GM23338 (cell line): ENCODE results near the gene TBC1D16. TPM values are rescaled to one million over a fixed set of nuclear protein-coding genes. Genes with fewer than 3 reads are reported as not detected.

Source experiments
- ATAC-seq: fragments of 200-7000 bp; cut with Tn5 transposase; 3 replicates; pipeline ENCODE4 v1.9.1; 2020
- DNase-seq: peaks from one replicate; pipeline ENCODE4 v3.0.0-alpha.2; 2015; ENCODE audit warnings: low spot score
- H2AFZ ChIP-seq: fragments of 200-600 bp; sonication (generic); 2 replicates; pipeline ENCODE4 v1.8.0; 2016; ENCODE audit warnings: antibody characterized with exemption, mild to moderate bottlenecking, moderate library complexity
- H3F3A ChIP-seq: fragments of 200-600 bp; sonication (generic); replicated peaks from 2 replicates; pipeline ENCODE4 v1.8.0; 2017; ENCODE audit warnings: antibody characterized with exemption, mixed run types, low read depth
- H3K27ac ChIP-seq: fragments of 200-600 bp; sonication (generic); 2 replicates; pipeline ENCODE4 v1.6.1; 2016; ENCODE audit warnings: low read depth
- H3K27me3 ChIP-seq: fragments of 200-600 bp; sonication (generic); 2 replicates; pipeline ENCODE4 v1.8.0; 2016; ENCODE audit warnings: mild to moderate bottlenecking, mixed run types, moderate library complexity; ENCODE audit not compliant: insufficient read depth
- H3K36me3 ChIP-seq: fragments of 200-600 bp; sonication (generic); 2 replicates; pipeline ENCODE4 v1.8.0; 2016; ENCODE audit warnings: mild to moderate bottlenecking; ENCODE audit not compliant: insufficient read depth
- H3K4me1 ChIP-seq: fragments of 200-600 bp; sonication (generic); 2 replicates; pipeline ENCODE4 v1.8.0; 2016; ENCODE audit warnings: mild to moderate bottlenecking, moderate library complexity; ENCODE audit not compliant: insufficient read depth
- H3K4me2 ChIP-seq: fragments of 200-600 bp; sonication (generic); 2 replicates; pipeline ENCODE4 v1.7.1; 2017; ENCODE audit warnings: mixed run types
- H3K4me3 ChIP-seq: fragments of 200-600 bp; sonication (generic); 2 replicates; pipeline ENCODE4 v1.6.1; 2016; ENCODE audit warnings: mixed run types
- H3K79me2 ChIP-seq: fragments of 200-600 bp; sonication (generic); replicated peaks from 2 replicates; pipeline ENCODE4 v1.8.0; 2017; ENCODE audit warnings: mild to moderate bottlenecking; ENCODE audit not compliant: insufficient read depth
- H3K9me2 ChIP-seq: fragments of 200-600 bp; sonication (generic); 2 replicates; pipeline ENCODE4 v1.8.0; 2017; ENCODE audit not compliant: insufficient read depth
- H4K20me1 ChIP-seq: fragments of 200-600 bp; sonication (generic); replicated peaks from 2 replicates; pipeline ENCODE4 v1.8.0; 2017; ENCODE audit warnings: mild to moderate bottlenecking; ENCODE audit not compliant: insufficient read depth
- H3K27ac Mint-ChIP-seq: 2 replicates; pipeline ENCODE4 v1.8.0; 2020; ENCODE audit warnings: inconsistent platforms, mild to moderate bottlenecking, moderate library complexity, mixed read lengths
- H3K27me3 Mint-ChIP-seq: 3 replicates; pipeline ENCODE4 v1.8.0; 2022; ENCODE audit warnings: low read depth, mild to moderate bottlenecking, moderate library complexity, mixed read lengths, inconsistent platforms; ENCODE audit not compliant: insufficient read depth, poor library complexity
- H3K36me3 Mint-ChIP-seq: 3 replicates; pipeline ENCODE4 v1.8.0; 2021; ENCODE audit warnings: low read depth, mild to moderate bottlenecking, inconsistent platforms, moderate library complexity, mixed read lengths
- H3K4me1 Mint-ChIP-seq: 3 replicates; pipeline ENCODE4 v1.8.0; 2020; ENCODE audit warnings: mild to moderate bottlenecking, inconsistent platforms, mixed read lengths
- H3K4me3 Mint-ChIP-seq: 3 replicates; pipeline ENCODE4 v1.8.0; 2021; ENCODE audit warnings: moderate library complexity, mild to moderate bottlenecking, inconsistent platforms, mixed read lengths
- H3K9me3 Mint-ChIP-seq: 3 replicates; pipeline ENCODE4 v1.8.0; 2020; ENCODE audit warnings: moderate library complexity, mild to moderate bottlenecking, inconsistent platforms, mixed read lengths
- CREB1 ChIP-seq: fragments of 250-450 bp; sonication (Bioruptor Pico); IDR thresholded peaks from 2 replicates; pipeline ENCODE4 v1.5.0; 2020; ENCODE audit warnings: low read depth, mild to moderate bottlenecking, moderate library complexity
- CTCF ChIP-seq, 2 experiments: fragments of 200-600 bp in 1 of 2; sonication (generic) in 1 of 2; conservative IDR thresholded peaks; 2 replicates each; pipeline versions ENCODE4 v1.5.1 to v1.6.1; 2016 to 2017; ENCODE audit warnings: antibody characterized with exemption in 2 of 2, low read depth in 2 of 2, mild to moderate bottlenecking in 2 of 2, moderate library complexity in 1 of 2
- EZH2 ChIP-seq: fragments of 200-600 bp; sonication (generic); IDR thresholded peaks from one replicate; pipeline ENCODE4 v1.8.0; 2017; ENCODE audit warnings: antibody characterized with exemption, mild to moderate bottlenecking, low read depth; ENCODE audit not compliant: unreplicated experiment
- EZH2phosphoT487 ChIP-seq: fragments of 200-600 bp; sonication (generic); IDR thresholded peaks from one replicate; pipeline ENCODE4 v1.8.1; 2018; ENCODE audit warnings: antibody characterized with exemption; ENCODE audit not compliant: unreplicated experiment
- JUNB ChIP-seq: IDR thresholded peaks from one replicate; pipeline ENCODE4 v1.6.1; 2016; ENCODE audit warnings: antibody characterized with exemption; ENCODE audit not compliant: unreplicated experiment
- NANOG ChIP-seq: IDR thresholded peaks from 2 replicates; pipeline ENCODE4 v1.6.1; 2016; ENCODE audit warnings: antibody characterized with exemption, borderline replicate concordance
- POLR2AphosphoS5 ChIP-seq: IDR thresholded peaks from 2 replicates; pipeline ENCODE4 v1.6.1; 2016; ENCODE audit warnings: antibody characterized with exemption, low read depth
- REST ChIP-seq: IDR thresholded peaks from one replicate; pipeline ENCODE4 v1.6.1; 2018; ENCODE audit warnings: antibody characterized with exemption; ENCODE audit not compliant: unreplicated experiment
- STAT1 ChIP-seq: IDR thresholded peaks from one replicate; pipeline ENCODE4 v1.6.1; 2016; ENCODE audit warnings: antibody characterized with exemption; ENCODE audit not compliant: unreplicated experiment
- ZNF114 ChIP-seq: fragments of 250-450 bp; sonication (Bioruptor Pico); IDR thresholded peaks from 2 replicates; pipeline ENCODE4 v1.5.0; 2020; ENCODE audit warnings: mild to moderate bottlenecking, moderate library complexity
- ZNF331 ChIP-seq: fragments of 250-450 bp; sonication (Bioruptor Pico); IDR thresholded peaks from 2 replicates; pipeline ENCODE4 v1.5.0; 2020; ENCODE audit warnings: low read depth, mild to moderate bottlenecking, moderate library complexity
- ZNF462 ChIP-seq: fragments of 250-450 bp; sonication (Bioruptor Pico); IDR thresholded peaks from 2 replicates; pipeline ENCODE4 v1.5.0; 2020; ENCODE audit warnings: mild to moderate bottlenecking, moderate library complexity
- polyA plus RNA-seq: library from polyadenylated mRNA; unstranded; fragments of >200 nt; fragmentation: Nextera tagmentation; extraction: Ambion mirVana; gene quantifications from 2 replicates; pipeline ENCODE4 v1.2.1, GENCODE V29; 2016
- total RNA-seq: library from RNA; depleted of rRNA; stranded (reverse); fragments of >200 nt; shearing (Covaris generic); gene quantifications from 2 replicates; pipeline ENCODE4 v1.2.3, GENCODE V29; 2014
- TF ChIP-seq, protein P1 (sequence below): IDR thresholded peaks from 2 replicates; pipeline ENCODE4 v1.6.1; 2016; ENCODE audit warnings: antibody characterized with exemption

TBC1D16 gene
- total and polyA plus RNA-seq, 2 experiments from 2014 or later = 16.7 to 104 TPM

GRCh38 chr17:79944251-79944812 is 91.3 kb downstream of the TBC1D16 start:
- Histone ChIP-seq H3K4me1 (peaks cover 12% of the 10 kb centered on the region), H4K20me1 (no peaks in the 10 kb centered on the region), H3K27me3 (no peaks in the 10 kb centered on the region), H3F3A (peaks cover 10% of the 10 kb centered on the region), H3K27ac (no peak overlapping the region), H3K4me3 (no peak overlapping the region), H3K9me2 (no peaks in the 10 kb centered on the region), H3K36me3 (no peaks in the 10 kb centered on the region), H2AFZ (no peak overlapping the region), H3K79me2 (peaks cover 11% of the 10 kb centered on the region), H3K4me2 (no peak overlapping the region)
- DNase-seq (no peak), ATAC-seq (no peak)
- Mint-ChIP-seq H3K36me3 (peaks cover 62% of the 10 kb centered on the region), H3K4me3 (no peak overlapping the region; the same call in 2 of the 3 replicates), H3K9me3 (no peaks in the 10 kb centered on the region), H3K4me1 (peaks cover 24% of the 10 kb centered on the region), H3K27ac (peak overlapping the region; percentile 78), H3K27me3 (peaks cover 17% of the 10 kb centered on the region)
- TF ChIP-seq JUNB (no peak), STAT1 (no peak), ZNF462 (CRISPR knock-in tag) (no peak), CREB1 (CRISPR knock-in tag) (no peak), REST (no peak), ZNF331 (CRISPR knock-in tag) (no peak), EZH2phosphoT487 (no peak), CTCF (conservative IDR thresholded peaks at IDR 0.05; ENCODE audit: low read depth in 2 of 2) (no peak), ZNF114 (CRISPR knock-in tag) (no peak), EZH2 (no peak), POLR2AphosphoS5 (no peak), NANOG (no peak)
- TF ChIP-seq, protein P1, sequence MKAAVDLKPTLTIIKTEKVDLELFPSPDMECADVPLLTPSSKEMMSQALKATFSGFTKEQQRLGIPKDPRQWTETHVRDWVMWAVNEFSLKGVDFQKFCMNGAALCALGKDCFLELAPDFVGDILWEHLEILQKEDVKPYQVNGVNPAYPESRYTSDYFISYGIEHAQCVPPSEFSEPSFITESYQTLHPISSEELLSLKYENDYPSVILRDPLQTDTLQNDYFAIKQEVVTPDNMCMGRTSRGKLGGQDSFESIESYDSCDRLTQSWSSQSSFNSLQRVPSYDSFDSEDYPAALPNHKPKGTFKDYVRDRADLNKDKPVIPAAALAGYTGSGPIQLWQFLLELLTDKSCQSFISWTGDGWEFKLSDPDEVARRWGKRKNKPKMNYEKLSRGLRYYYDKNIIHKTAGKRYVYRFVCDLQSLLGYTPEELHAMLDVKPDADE = no peak
